ENCODE measurements around the gene RUBCNL. TPM values are rescaled to one million over a fixed set of nuclear protein-coding genes. Genes with fewer than 3 reads are reported as not detected.

Gene RUBCNL
- total RNA-seq, 1 experiment from 2014 or later = 0.37 TPM

DNA sequence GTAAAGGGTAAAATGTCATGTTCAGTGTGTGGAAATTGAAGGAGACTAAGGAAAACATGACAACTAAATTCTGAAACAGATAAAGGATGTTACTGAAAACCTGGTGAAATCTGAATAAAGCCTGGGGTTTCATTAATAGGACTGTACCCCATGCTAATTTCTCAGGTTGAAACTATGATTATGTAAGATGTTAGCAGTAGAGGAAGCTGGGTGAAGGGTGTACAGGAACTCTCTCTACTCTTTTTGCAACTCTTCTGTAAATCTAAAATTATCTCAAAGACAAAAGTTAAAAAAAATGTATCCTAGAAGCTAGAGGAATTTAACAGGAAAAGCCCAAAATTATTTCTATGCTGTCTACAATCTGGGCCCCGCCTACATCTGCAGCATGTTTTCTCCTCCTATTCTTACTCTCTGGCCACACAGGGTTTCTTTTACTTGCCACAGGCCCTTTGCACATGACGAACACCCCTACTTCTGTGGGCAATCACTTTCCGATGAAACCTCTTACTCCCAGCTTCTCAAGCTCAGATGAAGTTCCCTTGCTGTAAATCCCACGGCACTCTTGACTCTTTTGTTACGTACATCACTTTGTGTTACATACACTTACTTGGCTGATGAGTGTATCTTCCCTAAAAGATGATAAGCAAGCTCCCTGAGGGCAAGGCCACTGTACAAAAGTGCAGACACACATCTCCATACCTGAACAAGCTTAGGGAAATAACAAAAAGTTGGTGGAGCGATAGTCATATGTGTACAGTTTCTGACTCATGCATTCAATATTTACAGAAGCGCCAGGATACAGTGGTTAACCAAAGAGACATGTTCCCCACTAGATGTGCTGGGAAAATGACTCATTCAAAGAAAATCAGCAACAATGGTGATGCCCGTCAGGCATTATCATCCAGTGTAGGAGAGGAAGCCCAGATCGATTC lies 32.6 kb downstream of the RUBCNL start:
- H3K27me3 ChIP-seq (ENCODE audit: insufficient read depth, low read depth) = no peaks in the 10 kb centered on the region
- intact Hi-C loops (cut with micrococcal nuclease; ENCODE audit: unreplicated experiment) = no loop called here
- TF ChIP-seq EZH2 (IDR thresholded peaks at IDR 0.05; ENCODE audit: low read depth) = no peak
- TF ChIP-seq, protein P1, sequence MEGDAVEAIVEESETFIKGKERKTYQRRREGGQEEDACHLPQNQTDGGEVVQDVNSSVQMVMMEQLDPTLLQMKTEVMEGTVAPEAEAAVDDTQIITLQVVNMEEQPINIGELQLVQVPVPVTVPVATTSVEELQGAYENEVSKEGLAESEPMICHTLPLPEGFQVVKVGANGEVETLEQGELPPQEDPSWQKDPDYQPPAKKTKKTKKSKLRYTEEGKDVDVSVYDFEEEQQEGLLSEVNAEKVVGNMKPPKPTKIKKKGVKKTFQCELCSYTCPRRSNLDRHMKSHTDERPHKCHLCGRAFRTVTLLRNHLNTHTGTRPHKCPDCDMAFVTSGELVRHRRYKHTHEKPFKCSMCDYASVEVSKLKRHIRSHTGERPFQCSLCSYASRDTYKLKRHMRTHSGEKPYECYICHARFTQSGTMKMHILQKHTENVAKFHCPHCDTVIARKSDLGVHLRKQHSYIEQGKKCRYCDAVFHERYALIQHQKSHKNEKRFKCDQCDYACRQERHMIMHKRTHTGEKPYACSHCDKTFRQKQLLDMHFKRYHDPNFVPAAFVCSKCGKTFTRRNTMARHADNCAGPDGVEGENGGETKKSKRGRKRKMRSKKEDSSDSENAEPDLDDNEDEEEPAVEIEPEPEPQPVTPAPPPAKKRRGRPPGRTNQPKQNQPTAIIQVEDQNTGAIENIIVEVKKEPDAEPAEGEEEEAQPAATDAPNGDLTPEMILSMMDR (conservative IDR thresholded peaks at IDR 0.05) = no peak
- DNase-seq = peak; percentile 7 to 75
- no peaks in the 10 kb centered on the region for H4K20me1 ChIP-seq (ENCODE audit: insufficient read depth)
- no peaks in the 10 kb centered on the region; the same call in 1 of the 2 replicates for H3K9me3 ChIP-seq (ENCODE audit: insufficient read depth, low read depth)
- H3K4me2 ChIP-seq = peak overlapping the region; percentile 39
- no peak overlapping the region for H3K27ac ChIP-seq
- ChIA-PET CTCF (no interaction called here), POLR2A (ENCODE audit: unreplicated experiment) (no interaction called here)
- H3K79me2 ChIP-seq (ENCODE audit: low read depth) = no peaks in the 10 kb centered on the region
- no peak overlapping the region for H2AFZ ChIP-seq
- H3K9me2 ChIP-seq (ENCODE audit: insufficient read depth) = no peaks in the 10 kb centered on the region
- H3K4me1 ChIP-seq (replicated peaks; ENCODE audit: insufficient read depth) = no peaks in the 10 kb centered on the region; the same call in 1 of the 2 replicates
- H3K36me3 ChIP-seq (ENCODE audit: low read depth) = no peaks in the 10 kb centered on the region
- no peaks in the 10 kb centered on the region for H3F3A ChIP-seq (ENCODE audit: insufficient read depth, low read depth)
- H3K4me3 ChIP-seq = no peak overlapping the region
- BruUV-seq (replicated peaks) = no TSS peak

DNA sequence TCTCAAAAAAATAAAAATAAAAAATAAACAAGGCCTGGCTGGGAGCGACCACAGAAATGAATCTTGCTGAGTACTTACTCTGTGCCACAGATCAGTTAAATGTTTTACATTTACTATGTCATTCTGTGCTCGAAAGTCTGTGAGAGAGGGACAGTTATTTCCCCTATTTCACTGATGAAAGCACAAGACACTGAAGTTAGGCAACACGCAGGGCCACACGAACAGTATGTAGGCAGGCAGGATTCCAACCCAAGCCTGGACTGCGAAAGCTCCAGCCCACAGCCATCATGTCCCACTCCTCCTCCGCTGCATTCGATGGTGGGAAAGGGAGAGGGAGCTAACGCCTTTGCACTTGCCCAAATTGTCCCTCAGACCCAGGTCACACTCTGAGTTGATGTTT lies 34.2 kb downstream of the RUBCNL start:
- H3K27me3 ChIP-seq (ENCODE audit: insufficient read depth, low read depth) = no peaks in the 10 kb centered on the region; the same call in 1 of the 2 replicates
- no peak overlapping the region for H3K4me2 ChIP-seq
- no peaks in the 10 kb centered on the region for H3F3A ChIP-seq (ENCODE audit: insufficient read depth, low read depth)
- DNase-seq = no peak
- ChIA-PET CTCF (no interaction called here), POLR2A (ENCODE audit: unreplicated experiment) (no interaction called here)
- no peaks in the 10 kb centered on the region for H3K36me3 ChIP-seq (ENCODE audit: low read depth)
- no peaks in the 10 kb centered on the region for H3K79me2 ChIP-seq (ENCODE audit: low read depth)
- H3K27ac ChIP-seq = no peak overlapping the region
- no peaks in the 10 kb centered on the region for H4K20me1 ChIP-seq (ENCODE audit: insufficient read depth)
- no peaks in the 10 kb centered on the region; the same call in 1 of the 2 replicates for H3K4me1 ChIP-seq (replicated peaks; ENCODE audit: insufficient read depth)
- H3K4me3 ChIP-seq = no peak overlapping the region
- BruUV-seq (replicated peaks) = no TSS peak
- H3K9me2 ChIP-seq (ENCODE audit: insufficient read depth) = no peaks in the 10 kb centered on the region
- no peaks in the 10 kb centered on the region; the same call in 1 of the 2 replicates for H3K9me3 ChIP-seq (ENCODE audit: insufficient read depth, low read depth)
- intact Hi-C loops (cut with micrococcal nuclease; ENCODE audit: unreplicated experiment) = no loop called here
- H2AFZ ChIP-seq = no peak overlapping the region
- no peak for TF ChIP-seq EZH2 (IDR thresholded peaks at IDR 0.05; ENCODE audit: low read depth)
- TF ChIP-seq, protein P1 (conservative IDR thresholded peaks at IDR 0.05) = no peak

DNA sequence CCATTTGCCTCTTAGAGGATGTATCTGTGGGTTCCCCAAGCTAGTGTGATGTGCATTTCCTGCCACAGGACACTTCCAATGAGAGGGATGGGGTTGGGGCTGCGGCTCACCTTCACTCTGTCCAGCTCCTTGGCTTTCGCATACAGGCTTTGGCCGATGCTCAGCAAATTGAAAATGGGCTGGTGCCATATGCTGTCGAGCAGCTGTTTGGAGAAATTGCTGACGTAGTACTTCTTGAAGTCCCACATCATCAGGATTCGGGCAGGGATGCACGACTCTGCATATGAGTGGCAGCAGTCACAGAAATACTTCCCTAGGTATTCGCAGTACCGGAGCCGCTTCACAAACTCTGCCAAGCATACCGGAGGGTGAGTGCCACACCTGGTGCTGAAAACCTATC lies 37.0 kb downstream of the RUBCNL start:
- Histone ChIP-seq H2AFZ (no peak overlapping the region), H3K27me3 (ENCODE audit: insufficient read depth, low read depth) (peaks cover 22% of the 10 kb centered on the region), H3K4me2 (no peak overlapping the region), H3F3A (ENCODE audit: insufficient read depth, low read depth) (no peaks in the 10 kb centered on the region), H3K9me2 (ENCODE audit: insufficient read depth) (no peaks in the 10 kb centered on the region), H3K36me3 (ENCODE audit: low read depth) (no peaks in the 10 kb centered on the region), H3K79me2 (ENCODE audit: low read depth) (no peaks in the 10 kb centered on the region), H4K20me1 (ENCODE audit: insufficient read depth) (no peaks in the 10 kb centered on the region), H3K27ac (no peak overlapping the region), H3K4me1 (replicated peaks; ENCODE audit: insufficient read depth) (no peaks in the 10 kb centered on the region; the same call in 1 of the 2 replicates), H3K4me3 (no peak overlapping the region), H3K9me3 (ENCODE audit: insufficient read depth, low read depth) (no peaks in the 10 kb centered on the region; the same call in 1 of the 2 replicates)
- intact Hi-C loops (cut with micrococcal nuclease; ENCODE audit: unreplicated experiment) = no loop called here
- no TSS peak for BruUV-seq (replicated peaks)
- CTCF ChIA-PET = no interaction called here
- TF ChIP-seq, protein P1 (conservative IDR thresholded peaks at IDR 0.05) = no peak
- TF ChIP-seq EZH2 (IDR thresholded peaks at IDR 0.05; ENCODE audit: low read depth) = no peak
- POLR2A ChIA-PET (ENCODE audit: unreplicated experiment) = no interaction called here
- DNase-seq = no peak
